ENCODE measurements around the gene SMARCC2. TPM values are rescaled to one million over a fixed set of nuclear protein-coding genes. Genes with fewer than 3 reads are reported as not detected.

Gene SMARCC2
- total and polyA plus RNA-seq, 9 donors, result 57.9 to 172 (median 117) TPM

DNA sequence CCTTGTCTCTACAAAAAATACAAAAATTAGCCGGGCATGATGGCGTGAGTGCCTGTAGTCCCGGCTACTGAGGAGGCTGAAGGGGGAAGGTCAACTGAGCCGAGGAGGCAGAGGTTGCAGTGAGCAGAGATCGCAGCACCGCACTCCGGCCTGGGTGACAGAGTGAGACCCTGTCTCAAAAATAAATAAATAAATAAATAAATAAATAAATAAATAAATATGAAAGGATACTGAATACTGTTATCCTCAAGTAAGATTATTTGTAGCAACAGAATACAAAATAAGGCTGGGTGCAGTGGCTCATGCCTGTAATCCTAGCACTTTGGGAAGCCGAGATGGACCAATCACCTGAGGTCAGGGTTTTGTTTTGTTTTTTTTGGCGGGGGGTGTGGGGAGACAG lies 30.6 kb upstream of the SMARCC2 start:
- H3K36me3 ChIP-seq, result no peaks in the 10 kb centered on the region
- TF ChIP-seq EP300 (IDR thresholded peaks at IDR 0.05), result no peak
- TF ChIP-seq, protein P1, sequence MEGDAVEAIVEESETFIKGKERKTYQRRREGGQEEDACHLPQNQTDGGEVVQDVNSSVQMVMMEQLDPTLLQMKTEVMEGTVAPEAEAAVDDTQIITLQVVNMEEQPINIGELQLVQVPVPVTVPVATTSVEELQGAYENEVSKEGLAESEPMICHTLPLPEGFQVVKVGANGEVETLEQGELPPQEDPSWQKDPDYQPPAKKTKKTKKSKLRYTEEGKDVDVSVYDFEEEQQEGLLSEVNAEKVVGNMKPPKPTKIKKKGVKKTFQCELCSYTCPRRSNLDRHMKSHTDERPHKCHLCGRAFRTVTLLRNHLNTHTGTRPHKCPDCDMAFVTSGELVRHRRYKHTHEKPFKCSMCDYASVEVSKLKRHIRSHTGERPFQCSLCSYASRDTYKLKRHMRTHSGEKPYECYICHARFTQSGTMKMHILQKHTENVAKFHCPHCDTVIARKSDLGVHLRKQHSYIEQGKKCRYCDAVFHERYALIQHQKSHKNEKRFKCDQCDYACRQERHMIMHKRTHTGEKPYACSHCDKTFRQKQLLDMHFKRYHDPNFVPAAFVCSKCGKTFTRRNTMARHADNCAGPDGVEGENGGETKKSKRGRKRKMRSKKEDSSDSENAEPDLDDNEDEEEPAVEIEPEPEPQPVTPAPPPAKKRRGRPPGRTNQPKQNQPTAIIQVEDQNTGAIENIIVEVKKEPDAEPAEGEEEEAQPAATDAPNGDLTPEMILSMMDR (IDR thresholded peaks at IDR 0.05), result no peak
- TF ChIP-seq POLR2A (IDR thresholded peaks at IDR 0.05), result no peak
- H3K27me3 ChIP-seq, result no peaks in the 10 kb centered on the region
- H3K9me3 ChIP-seq, result no peaks in the 10 kb centered on the region
- H3K4me3 ChIP-seq, result no peak overlapping the region
- intact Hi-C loops (cut with DNase I), result loop anchor here (2.0 to 10.0 kb wide), 3 partner anchors 59 to 95 kb away; partner anchors contain the start of genes ESYT1 (in 2 of the 4) and MYL6 (in 1 of the 4)
- 80 to 86% (median 84%) methylated on average over 9 of the region's 9 CpGs for WGBS, 3 donors
- no peak overlapping the region for H3K27ac ChIP-seq
- no peak for DNase-seq
- peaks cover 5% of the 10 kb centered on the region for H3K4me1 ChIP-seq (ENCODE audit: insufficient read depth)

DNA sequence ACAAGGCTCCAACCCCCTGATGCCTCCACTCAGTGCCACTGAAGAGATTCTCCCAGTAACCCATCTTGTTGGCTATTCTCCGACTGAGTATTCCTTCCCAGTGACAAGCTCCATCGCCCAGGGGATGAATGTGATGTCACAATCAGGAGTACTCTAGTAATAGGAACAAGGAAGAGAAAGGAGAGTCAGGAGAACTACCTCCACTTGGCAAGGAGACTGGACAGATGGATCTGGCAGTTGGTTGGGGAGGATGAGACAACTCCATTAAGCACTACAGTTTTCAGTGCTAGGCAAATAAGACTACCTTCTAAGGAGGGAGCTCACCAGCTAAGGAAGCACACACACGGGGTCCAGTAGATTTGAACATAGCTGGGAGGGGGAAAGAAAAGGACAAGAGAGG lies 27.2 kb upstream of the SMARCC2 start:
- WGBS, 3 donors, result 77 to 84% (median 79%) methylated on average over 3 of the region's 3 CpGs
- H3K27ac ChIP-seq, result no peak overlapping the region
- no peak overlapping the region for H3K4me3 ChIP-seq
- H3K27me3 ChIP-seq, result no peaks in the 10 kb centered on the region
- no peak for DNase-seq
- peaks cover 3% of the 10 kb centered on the region for H3K4me1 ChIP-seq (ENCODE audit: insufficient read depth)
- H3K9me3 ChIP-seq, result no peaks in the 10 kb centered on the region
- no peaks in the 10 kb centered on the region for H3K36me3 ChIP-seq
- TF ChIP-seq, protein P1 (IDR thresholded peaks at IDR 0.05), result no peak
- TF ChIP-seq EP300 (IDR thresholded peaks at IDR 0.05) (no peak), POLR2A (IDR thresholded peaks at IDR 0.05) (no peak)
- intact Hi-C loops (cut with DNase I), result no loop called here

DNA sequence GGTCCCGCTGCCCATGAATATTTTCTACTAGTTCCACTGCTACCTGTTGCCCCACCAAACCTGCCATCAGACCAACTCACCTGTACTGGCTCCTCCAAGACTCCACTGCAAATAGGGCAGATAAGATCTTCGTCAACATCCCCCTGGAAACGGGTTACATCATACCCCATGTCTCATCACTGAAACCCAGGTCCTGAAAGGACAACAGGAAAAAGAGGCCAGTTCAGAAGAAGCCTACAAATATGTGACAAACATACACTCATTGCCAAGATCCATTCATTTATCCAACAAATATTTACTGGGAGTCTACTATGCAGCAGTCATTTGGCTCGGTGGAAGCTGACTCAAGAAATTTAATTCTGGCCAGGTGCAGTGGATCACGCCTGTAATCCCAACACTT lies 24.6 kb upstream of the SMARCC2 start:
- TF ChIP-seq EP300 (IDR thresholded peaks at IDR 0.05) (no peak), POLR2A (IDR thresholded peaks at IDR 0.05) (no peak)
- TF ChIP-seq, protein P1 (IDR thresholded peaks at IDR 0.05), result no peak
- WGBS, 3 donors, result 86 to 88% (median 87%) methylated on average over 5 of the region's 5 CpGs
- no peak for DNase-seq
- peaks cover 2% of the 10 kb centered on the region for H3K36me3 ChIP-seq
- H3K27me3 ChIP-seq, result no peaks in the 10 kb centered on the region
- H3K4me1 ChIP-seq (ENCODE audit: insufficient read depth), result no peaks in the 10 kb centered on the region
- no peak overlapping the region for H3K27ac ChIP-seq
- no peaks in the 10 kb centered on the region for H3K9me3 ChIP-seq
- no peak overlapping the region for H3K4me3 ChIP-seq
- intact Hi-C loops (cut with DNase I), result no loop called here

DNA sequence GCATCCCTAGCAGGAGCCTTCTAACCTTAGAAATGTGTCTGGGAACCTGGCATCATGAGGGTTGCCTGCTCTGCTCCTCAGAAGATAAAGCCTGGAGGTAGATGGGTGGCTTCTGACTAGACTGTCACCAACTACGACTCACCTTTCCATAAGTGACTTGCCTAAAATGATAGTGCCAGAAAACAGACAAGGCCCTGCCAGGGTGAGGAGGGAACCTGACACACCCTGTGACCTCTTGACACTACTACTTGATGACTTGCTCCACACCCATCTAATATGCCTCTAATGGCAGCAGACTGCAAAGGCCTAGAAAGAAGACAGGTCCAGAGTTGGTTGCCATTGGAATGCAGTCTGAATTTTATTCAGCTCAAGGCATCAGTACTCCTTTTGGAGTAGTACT lies 23.1 kb upstream of the SMARCC2 start:
- intact Hi-C loops (cut with DNase I), result no loop called here
- 75 to 92% (median 92%) methylated on average over 1 of the region's 1 CpG for WGBS, 3 donors
- Histone ChIP-seq H3K36me3 (peaks cover 2% of the 10 kb centered on the region), H3K27ac (no peak overlapping the region), H3K9me3 (no peaks in the 10 kb centered on the region), H3K27me3 (no peaks in the 10 kb centered on the region), H3K4me3 (no peak overlapping the region), H3K4me1 (ENCODE audit: insufficient read depth) (no peaks in the 10 kb centered on the region)
- TF ChIP-seq POLR2A (IDR thresholded peaks at IDR 0.05) (no peak), EP300 (IDR thresholded peaks at IDR 0.05) (no peak)
- TF ChIP-seq, protein P1 (IDR thresholded peaks at IDR 0.05), result no peak
- DNase-seq, result no peak

All from ovary (tissue), 9 donors.